GM19043 (cell line): Measurements from ENCODE around the gene ELL2.

Source experiments
- ATAC-seq: cut with Tn5 transposase; IDR thresholded peaks from one replicate; pipeline ENCODE4 v1.9.1; 2021; ENCODE audit warnings: low read depth; ENCODE audit not compliant: unreplicated experiment

ELL2 gene

GRCh38 chr5:95887977-95888376 lies 73.7 kb downstream of the ELL2 start:
- no peak for ATAC-seq

DNA sequence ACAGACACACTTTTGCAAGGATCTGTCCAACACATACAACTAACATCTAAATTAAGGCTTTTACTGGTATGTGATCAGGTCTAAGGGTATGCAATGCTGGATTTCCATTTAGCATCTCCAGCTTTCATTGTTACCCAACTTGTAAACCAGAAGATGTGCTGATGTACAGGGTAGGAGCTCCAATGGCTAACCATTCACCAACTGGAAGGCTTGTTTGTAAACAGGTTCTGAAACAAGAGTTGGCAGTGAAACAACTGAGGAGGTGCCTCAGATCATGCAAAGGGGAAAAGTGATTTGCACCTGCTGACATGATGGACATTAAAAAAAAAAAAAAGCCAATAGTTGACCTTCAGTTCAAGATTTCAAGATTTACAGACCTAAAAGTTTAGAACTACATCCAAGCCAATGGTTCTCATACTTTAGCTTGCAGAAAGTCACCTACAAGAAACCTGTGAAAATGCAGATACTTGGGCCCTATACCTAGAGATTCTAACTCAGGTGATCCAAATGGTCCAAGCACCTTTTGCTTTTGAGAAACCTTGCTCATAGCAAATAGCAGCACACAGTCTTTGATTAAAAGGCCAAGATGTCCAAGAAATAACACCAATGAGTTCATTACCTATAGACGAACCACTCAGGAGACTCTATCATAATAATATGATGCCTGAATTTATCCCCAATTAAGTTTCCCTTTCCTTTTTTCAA lies 75.2 kb downstream of the ELL2 start:
- no peak for ATAC-seq

DNA sequence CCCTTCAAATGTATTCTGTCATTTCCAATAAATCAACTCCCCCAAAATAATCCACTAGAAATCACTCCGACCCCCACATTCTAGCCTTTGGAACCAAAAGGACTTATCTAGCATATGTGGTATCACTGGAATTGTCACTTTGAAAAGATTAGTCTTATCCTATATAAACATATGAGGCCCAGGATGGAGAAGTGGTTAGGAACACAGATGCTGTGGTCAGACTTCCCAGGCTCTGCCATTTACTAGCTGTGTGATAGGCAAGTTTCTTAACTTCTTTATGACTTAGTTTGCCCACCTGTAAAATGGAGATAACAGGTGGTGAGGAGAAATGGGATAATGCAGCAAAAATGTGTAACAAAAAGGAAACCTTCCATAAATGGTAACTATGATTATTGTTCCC lies 77.1 kb downstream of the ELL2 start:
- no peak for ATAC-seq

DNA sequence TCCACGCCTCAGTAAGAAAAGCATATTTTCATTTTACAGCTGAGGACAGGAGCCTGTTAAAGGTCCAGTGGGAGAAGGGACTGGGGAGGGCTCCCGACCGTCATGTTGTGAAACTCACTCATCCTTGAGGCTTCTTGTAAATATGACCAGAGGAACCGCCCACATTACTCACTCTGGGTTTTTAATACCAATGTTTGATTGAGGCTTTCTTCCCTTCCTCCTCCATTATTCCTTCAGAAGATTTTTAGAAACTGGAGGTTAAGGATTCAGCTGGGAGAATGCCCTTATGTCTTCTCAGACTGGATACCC lies 77.7 kb downstream of the ELL2 start:
- ATAC-seq, result peak; percentile 43

- peak; percentile 44 for ATAC-seq
Observed at GRCh38 chr5:95883185-95884016, 78.2 kb downstream of the ELL2 start.

- ATAC-seq, result no peak
Observed at GRCh38 chr5:95881833-95882232, 79.8 kb downstream of the ELL2 start.

DNA sequence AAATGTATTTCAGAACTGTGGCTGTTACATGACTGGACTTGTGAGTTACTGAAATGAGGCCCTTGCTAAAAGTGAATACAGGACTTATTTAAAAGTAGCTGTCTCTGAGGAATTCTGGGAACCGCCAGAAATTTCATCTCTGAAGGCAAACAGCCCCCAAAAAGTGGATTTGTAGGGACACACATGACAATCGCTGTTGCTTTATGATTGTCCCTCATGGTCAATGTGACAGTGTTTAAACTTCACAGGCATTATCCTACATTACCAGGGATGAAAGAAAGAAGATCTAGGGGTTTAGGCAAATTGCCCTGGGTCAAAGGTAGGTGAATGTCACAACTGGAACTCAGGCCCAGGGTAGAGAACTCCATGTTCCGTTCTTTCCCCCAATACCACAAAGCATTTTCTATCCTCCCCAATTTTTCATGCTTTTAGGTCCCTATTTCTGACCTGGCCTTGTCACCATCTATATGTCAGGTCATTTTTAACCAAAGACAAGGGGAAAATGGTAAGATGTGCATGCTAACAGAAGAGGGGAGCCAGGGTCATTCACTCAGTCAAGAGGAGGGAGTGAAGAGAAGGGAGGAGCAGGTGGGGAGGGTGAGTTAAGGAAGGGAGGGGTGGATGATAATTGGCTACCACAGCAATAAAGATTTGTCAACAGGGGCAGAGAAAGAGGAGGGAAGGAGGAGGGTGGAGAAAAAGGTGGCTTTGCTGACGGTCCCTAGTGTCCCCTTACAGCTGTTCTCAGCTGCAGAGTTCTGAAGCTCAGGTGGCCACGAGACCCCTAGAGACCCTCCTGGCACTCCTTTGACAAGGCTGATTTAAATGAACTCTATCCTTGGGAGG lies 81.3 kb downstream of the ELL2 start:
- no peak for ATAC-seq

GRCh38 chr5:95879661-95880060 lies 82.0 kb downstream of the ELL2 start:
- no peak for ATAC-seq

DNA sequence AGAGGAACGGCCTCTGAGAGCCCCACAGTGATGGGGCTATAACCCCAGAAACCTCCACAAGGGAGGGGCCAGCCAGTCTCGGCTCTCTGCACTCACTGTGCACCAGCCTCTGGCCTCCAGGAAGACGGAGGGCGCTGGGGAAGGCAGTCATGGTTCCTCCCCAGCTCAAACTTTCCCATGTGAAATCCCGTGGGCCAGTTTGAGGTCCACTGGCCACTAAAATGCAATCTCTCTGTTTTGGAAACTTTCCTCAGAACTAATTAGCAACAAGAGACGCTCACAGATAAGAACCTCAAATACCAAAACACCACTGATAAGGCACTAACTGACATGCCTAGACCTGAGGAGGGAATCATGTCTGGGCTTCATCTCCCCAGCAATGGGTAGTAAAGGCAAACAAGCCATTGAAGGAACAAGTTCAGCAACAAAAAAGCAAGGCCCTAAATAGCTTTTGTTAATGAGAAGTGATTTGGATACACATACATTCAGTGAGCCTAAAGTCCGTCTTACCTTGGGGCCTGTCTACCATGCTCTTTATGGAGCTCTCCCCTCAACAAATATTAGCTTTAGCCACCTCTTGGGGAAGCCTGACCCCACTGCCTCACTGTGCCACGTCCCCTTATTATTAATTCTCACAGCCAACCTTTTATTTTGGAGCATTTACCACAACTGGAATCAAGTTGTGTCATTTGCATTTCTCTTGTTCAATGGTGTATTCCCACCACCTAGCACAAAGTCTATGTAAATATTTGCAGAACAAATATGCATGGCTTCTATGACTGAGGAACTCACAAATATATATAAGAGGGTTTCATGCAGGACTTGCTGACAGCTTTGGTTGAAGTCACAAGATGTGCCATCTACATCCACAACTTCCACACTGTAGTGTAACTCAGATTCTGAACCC lies 83.0 kb downstream of the ELL2 start:
- ATAC-seq, result no peak

DNA sequence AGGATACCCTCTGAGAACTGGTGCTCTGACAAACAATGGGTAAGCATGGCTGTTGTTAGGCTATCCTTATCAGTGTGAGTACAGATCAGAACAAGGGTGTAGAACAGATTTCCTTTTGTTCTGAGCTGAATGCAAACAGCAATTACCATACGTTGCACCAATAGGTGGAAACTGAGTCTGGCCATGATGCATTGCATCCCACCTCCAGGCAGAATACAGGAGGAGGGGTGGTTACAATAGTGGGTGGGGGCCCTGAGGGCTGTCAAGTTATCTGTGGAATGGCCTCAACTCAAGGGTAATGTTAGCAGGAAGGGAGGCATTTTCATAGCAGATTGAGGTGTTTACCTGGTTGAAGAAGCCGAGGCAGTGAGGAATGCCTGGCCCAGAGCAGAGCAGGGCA lies 84.9 kb downstream of the ELL2 start:
- no peak for ATAC-seq

DNA sequence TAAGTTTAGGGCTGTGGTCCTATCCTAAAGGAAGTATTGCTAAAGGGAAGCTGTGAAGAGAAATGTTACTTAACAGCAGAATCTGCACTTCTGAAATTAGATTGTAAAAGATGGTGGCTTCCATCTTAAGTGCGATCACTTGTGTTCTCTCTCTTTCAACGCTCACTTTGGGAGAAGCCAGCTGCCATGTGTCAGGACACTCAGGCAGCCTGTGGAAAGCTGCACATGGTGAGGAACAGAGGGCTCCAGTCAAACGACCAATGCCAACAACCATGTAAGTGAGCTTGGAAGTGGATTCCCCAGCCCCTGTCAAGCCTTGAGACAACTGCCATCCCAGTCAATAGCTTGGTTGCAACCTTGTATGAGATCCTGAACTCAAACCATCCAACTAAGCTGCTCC lies 87.4 kb downstream of the ELL2 start:
- ATAC-seq, result no peak

- no peak for ATAC-seq
Observed at GRCh38 chr5:95873351-95873750, 88.3 kb downstream of the ELL2 start.

DNA sequence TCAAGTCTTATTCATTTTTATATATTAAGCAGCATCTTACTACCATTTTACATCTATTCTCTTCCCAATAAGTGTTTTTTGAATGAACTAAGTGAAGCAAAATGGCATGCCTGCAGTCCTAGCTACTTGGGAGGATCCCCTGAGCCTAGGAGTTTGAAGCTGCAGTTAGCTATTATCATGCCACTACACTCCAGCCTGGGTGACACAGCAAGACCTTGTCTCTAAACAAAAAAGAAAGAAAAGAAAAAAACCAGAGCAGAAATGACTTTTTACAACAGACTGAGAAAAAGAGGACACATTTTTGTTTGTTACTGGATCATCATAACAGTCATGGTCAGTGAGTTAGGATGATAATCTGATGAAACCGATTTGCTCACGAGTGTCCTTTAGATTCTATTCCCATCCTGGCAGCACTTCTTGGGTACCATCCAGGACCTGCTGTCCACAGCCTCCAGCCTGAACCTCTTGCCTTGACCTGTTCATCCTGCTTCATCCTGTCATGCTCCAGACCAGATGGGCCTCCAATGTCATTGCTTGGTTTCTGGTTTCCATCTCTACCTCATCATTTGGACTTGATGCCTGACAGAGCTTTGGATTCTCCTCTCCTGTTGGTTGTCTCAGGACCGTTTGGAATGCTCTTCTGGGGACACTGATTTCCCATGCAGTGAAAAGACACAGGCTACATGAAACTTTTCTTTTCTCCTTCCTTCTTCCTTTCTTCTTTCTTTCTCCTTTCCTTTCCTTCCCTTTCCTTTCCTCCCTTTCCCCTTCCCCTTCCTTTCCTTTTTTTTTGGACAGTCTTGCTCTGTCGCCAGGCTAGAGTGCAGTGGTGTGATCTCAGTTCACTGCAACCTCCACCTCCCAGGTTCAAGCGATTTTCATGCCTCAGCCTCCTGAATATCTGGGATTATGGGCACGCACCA lies 89.0 kb downstream of the ELL2 start:
- ATAC-seq, result no peak

DNA sequence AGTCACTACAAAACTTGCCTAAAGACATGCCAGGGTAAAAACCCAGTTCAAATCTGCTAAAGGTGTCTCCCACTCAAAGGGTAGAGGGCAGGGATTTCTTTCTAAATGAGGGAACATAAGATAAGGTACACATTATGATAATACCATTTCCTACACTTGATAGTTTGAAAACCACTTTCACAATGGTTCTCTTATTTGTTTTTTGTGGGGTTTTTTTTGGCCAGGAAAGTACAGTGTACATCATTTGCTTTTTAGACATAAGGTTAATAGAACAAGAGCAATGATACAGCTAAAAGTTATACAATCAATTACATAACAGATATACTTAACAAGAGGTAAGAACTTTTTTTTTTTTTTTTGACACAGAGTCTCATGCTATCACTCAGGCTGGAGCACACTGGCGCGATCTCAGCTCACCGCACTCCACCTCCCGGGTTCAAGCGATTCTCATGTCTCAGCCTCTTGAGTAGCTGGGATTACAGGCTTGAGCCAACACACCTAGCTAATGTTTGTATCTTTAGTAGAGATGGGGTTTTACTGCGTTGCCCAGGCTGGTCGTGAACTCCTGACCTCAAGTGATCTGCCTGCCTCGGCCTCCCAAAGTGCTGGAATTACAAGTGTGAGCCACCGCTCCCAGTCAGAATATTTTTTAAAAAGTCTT lies 90.4 kb downstream of the ELL2 start:
- no peak for ATAC-seq

GRCh38 chr5:95870105-95870672 lies 91.5 kb downstream of the ELL2 start:
- ATAC-seq, result peak; percentile 57

DNA sequence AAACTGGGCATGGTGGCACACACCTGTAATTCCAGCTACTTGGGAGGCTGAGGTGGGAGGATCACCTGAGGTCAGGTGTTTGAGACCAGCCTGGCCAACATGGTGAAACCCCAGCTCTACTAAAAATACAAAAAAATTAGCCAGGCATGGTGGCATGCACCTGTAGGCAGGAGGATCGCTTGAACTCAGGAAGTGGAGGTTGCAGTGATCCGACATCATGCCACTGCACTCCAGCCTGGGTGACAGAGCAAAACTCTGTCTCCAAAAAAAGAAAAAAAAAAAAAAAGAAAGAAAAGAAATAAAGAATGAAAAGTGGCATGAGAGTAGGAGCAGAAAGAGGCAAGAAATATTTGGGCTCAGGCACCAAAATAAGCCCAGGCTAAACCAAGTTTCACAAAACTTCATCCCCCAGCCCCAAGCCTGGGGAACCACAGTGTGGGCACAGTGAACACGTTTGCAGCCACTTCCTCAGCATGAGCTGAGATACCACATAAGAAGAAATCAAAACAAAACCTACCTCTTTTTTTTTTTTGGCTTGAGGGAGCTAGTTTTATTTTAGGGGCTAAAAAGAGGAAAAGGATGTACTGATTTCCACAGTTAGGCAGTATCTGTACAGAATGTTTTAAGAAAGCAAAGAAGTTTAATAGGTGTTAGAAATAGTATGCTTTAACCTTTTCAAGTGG lies 92.3 kb downstream of the ELL2 start:
- ATAC-seq, result peak; percentile 40

GRCh38 chr5:95868136-95868535 lies 93.5 kb downstream of the ELL2 start:
- no peak for ATAC-seq
